NCI-H128 (cell line): ENCODE data around the gene LHFPL2.
A peak's percentile ranks its signal among the peaks of the same experiment; 100 is the strongest.

ENCODE experiments used
- DNase-seq: peaks from one replicate; lab custom pipeline; 2025; ENCODE audit not compliant: unreplicated experiment; lab: John Stamatoyannopoulos, UW

LHFPL2 gene

DNA sequence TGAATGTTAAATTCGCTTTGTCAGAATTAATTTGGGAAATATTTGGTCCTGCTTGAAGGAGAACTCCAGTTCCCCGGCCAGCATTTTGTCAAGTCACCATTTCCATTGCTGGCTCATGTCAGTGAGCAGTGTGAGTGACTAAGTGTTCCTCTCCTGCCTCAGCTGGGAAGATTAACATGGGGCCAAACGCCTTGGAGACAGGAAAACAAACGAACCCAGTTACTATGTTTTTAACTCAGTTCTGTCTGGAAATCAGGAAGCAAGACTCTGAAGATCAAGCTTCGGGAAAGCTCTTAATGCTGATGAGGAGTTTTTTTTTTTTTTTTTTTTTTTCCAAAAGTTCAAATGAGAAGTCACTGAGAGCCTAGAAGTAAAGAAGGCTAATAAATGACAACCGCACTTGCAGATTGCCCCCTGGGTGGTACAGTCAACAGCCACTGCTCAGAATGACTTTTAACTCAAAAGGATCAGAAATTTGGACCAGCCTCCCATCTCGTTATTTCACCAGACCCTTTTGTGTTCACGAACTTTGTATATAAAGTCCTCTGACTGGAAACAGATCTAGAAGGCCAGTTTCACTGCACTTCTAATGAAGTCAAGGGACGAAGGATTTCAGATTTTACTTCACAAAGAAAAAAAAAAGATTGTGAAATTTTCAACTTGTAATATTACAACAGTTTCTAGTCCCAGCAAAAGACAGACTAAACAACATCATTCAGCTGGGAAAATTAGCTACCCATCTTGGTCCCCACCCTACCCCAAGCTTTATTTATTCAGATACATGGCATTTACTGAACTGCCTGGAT is 121.3 kb downstream of the LHFPL2 start:
- DNase-seq = no peak

DNA sequence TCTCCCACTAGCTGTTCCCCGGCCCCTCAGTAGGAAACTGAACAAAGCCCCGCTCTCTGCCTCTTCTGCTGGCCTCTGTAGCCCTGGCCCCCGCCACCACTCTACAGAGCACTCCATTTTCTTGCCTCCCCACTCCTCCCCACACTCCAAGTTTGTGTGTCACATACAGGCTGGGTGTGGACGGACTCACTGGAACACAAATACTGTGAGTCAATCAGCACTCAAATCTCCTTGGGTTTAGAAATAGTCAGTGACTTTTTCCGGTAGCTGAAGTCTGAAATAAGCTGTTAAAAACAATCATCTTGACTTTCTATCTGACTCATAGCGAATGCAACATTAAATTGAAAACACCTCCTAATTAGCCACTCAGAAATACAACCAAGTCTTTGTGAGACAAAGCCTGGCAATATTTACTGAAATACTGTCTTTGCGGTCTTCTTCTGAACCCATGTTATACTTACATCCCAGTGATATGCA is 122.5 kb downstream of the LHFPL2 start:
- DNase-seq = no peak

DNA sequence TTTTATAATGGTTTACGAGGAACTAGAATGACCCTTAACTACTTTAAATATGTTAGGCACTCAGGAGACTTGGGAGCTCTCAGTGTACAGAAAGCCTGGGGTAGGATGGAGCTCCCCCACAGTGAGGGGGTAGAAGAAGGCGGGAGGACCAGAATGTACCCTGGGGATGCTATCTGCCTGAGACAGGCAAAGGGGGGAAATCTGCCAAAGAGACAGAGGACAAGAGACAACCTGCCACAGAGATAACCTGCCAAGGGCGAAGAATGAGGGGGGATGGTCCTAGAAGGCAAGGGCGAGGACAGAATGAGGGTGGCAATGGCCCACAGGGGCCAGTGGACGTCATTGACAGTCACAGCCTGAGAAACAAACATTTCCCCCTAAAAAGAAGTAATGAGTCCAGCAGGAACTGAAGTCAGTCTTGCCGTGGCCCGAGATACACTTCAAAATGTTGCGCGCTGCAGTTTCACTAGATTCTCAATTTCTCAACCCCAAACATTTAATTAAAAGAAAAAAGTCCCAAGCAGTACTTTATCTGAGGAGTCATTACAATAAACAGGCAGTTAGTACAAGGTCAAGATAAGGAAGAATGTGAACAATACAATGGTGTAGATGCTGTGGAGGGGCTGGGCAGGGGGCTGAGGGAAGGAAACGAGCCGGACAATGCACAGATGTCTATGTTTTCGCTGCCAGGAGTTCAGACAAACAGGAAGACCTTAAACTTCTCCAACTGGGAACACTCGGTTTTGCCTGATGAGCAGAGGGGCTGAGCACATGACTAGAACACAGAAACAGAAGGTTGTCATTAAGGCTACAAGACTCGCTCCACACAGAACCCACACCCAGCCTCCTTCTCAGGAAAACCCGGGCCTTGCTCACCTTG is 125.0 kb downstream of the LHFPL2 start:
- no peak for DNase-seq

DNA sequence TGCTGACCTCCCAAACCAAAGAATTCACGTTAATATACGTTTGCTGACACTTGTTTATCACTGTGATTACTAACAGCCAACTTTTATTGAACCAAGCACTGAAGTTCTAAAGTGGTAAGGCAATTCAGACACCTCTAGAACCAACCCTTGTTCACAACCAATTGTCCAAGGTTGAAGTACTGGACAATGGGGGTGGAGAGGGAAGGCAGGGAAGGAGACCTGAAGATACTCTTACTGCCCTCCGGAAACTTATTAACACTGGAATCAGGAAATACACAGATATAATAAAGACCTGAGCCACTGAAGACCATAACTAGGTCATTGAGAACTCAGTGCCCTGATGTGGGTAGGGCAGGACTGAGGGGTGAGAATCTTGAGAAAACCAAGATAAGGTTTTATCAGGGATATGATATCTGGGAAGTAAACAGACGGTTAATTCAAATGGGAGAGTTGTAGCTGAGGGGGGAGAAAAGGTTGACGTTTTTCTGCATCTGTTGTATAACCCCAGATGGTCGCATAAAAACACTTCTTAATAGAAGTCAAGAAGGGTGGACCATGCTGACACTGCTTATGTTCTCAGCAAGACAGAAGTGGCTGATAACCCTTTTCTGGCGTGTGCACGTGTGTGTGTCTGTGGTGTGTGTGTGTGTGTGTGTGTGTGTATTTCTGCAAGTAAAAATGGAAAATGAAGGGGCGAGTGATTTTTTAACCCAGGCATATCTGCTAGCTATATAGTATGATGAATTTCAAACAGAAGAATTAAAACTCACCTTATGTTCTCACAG is 125.9 kb downstream of the LHFPL2 start:
- no peak for DNase-seq

DNA sequence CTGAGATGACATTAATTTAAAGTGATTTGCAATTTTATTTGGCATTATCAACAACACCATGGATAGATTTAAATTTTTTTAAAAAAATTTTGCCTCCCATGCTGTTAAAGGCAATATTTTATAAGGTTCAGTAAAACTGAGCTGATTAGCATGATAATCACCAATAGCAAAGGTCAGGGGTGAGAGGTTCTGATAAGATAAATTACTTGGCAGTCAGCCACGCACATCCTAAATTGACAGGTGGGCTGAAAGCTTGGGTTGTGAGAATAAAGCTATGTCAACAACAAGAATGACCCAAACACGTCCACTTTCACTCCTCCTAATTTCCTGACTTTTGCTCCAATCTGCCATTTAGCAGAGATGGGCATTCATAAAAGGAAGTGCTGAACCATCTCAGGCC is 127.1 kb downstream of the LHFPL2 start:
- no peak for DNase-seq

DNA sequence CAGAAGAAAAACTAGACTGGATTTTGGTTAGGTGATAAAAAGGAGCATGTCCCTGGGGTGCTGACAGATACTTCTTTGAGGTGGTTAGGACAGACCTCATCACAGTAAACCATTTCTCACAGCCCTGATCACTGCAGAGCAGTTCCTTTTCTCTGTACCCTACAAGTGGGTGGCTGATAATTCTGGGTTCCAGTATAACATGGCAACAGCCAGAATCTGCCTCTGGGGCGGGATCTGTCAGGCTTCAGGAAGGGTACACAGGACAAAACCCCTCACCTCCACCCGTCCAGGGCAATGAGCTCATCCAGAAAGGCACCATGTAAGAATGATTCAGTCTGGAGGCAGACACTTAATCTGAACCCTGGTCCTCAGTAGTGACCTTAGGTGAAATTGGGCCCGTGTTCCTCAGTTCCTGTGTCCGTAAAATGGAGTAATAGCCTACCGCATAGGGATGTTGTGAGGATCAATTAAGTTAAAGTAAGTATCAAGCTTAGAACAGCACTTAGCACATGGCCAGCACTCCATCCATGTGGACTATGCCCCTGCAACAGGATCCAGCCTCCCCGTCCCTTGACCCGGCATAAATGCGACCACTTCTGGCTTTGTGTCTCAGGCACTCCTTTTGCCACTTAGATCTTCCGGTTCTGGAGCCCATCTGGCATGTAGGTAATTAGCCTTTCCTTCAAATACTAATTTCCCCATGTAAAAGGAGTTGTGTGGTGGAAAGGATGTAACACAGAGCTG is 129.2 kb downstream of the LHFPL2 start:
- DNase-seq = no peak

DNA sequence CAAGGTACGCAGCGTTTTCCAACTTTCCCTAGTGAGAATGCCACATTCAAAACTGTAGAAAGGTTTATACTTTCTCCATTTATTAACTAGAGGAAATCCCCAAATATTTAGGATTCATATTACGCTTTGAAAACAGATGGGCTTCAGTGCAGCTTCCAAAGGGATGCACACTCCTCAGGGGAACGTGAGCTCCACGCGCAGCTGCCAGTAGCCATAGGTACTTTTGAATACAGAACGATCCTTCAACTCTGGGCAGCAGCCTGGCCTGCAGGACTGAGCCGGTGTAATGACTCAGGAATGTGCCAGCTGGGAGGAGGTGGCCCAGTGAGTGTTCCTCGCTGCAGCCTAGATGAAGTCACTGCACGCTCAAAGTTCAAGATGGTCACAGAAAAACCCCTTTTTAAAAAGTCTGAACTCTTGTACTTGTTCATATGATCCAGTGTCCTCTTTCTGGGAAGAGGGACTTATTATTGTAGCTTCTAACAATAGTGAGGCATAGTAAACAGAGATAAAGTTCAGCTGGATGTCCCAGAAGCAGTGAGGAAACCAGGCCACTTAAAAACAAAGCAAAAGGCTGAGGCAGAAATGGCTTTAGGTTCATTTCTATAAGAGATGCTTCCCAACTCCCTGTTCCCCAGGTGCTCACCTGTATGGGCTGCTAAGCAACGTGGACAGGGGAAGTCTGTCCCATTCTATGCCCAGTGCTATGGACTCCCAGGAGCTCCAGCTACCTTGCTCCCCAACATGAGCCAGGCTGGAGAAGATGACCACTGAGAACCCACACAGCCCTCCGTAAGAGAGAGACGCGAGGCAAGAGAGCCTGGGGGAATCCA is 130.0 kb downstream of the LHFPL2 start:
- no peak for DNase-seq

DNA sequence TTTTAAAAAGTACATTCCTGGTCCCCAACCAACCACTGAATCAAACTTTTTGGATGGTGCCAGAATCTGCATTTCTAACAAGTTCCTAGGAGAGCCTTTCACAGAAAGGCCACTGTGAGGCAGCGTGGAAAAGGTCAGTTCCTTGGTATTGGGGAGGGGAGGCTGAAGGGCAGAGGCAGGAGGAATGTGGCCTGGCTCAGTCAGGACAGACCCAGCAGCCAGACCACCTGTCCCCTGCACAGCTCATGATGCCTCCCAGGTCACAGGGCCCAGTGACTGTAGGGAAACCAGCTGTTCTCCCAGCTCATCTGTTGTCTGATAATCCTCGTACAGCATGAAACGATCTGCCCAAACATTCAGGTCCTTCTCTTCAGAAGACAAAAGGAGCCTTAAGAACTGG is 132.9 kb downstream of the LHFPL2 start:
- DNase-seq = no peak

DNA sequence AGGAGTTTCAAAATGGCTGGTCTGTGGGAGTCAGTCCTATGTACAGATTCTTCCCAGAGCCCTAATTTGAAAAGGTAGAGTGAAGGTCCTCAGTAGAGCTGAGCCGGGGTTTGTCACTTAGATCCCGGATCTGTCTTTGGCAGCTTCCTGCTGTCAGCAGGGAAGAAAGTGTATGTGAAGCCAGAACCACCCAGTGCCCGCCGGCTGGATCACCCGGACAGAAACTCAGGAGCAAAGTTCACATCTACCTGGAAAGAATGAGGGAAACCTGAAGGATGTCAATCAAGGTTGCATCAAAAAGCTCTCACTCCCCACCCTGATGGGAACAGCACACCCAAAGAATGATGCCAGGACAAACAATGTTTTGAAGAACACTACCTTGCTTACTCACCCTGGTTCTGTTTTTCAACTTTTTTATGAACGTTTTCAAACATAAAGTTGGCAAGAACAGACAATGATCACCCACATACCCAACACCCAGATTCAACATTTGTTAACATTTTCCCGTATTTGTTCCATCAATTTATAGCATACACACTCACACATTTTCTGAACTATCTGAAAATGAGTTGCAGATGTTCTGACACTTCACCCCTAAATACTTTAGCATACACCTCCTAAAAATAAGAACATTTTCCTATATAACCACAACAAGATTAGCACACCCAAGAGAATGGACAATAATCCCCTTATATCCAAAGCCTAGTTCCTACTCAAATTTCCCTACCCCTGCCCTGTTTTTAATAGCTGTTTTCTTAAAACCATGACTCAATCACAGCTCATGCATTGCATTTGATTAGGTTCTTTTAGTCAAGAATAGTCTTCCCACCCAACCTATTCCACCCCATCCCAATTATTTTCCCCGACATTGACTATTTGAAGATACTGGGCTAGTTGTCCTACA is 133.9 kb downstream of the LHFPL2 start:
- no peak for DNase-seq

DNA sequence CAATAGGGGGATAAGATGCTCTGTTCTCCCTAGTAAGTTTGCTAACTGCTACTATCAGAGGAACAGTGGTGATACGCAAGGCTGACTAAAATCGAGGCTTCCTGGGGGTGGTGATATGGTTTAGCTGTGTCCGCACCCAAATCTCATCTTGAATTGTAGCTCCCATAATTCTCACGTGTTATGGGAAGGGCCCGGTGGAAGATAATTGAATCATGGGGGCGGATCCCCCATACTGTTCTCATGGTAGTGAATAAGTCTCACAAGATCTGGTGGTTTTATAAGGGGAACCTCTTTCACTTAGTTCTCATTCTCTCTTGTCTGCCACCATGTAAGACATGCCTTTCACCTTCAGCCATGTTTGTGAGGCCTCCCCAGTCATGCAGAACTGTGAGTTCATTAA is 135.1 kb downstream of the LHFPL2 start:
- no peak for DNase-seq

DNA sequence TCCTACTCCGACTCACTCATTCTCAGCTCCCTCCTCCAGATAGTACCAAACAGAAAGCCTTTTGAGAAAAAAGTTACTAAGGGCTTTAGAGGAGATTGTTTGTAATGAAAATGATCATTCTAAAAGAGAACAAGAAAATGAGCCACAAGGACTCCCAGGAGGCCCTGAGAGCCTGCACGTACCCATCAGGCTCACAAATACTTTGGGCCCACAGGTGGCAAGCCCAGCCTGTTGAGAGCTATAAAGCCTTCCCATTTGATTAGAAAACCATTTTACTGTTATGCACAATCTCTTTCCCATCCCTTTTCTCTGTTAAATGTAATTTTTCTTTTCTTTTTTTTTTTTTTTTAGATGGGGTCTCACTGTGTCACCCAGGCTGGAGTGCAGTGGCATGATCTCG is 136.1 kb downstream of the LHFPL2 start:
- DNase-seq = no peak

DNA sequence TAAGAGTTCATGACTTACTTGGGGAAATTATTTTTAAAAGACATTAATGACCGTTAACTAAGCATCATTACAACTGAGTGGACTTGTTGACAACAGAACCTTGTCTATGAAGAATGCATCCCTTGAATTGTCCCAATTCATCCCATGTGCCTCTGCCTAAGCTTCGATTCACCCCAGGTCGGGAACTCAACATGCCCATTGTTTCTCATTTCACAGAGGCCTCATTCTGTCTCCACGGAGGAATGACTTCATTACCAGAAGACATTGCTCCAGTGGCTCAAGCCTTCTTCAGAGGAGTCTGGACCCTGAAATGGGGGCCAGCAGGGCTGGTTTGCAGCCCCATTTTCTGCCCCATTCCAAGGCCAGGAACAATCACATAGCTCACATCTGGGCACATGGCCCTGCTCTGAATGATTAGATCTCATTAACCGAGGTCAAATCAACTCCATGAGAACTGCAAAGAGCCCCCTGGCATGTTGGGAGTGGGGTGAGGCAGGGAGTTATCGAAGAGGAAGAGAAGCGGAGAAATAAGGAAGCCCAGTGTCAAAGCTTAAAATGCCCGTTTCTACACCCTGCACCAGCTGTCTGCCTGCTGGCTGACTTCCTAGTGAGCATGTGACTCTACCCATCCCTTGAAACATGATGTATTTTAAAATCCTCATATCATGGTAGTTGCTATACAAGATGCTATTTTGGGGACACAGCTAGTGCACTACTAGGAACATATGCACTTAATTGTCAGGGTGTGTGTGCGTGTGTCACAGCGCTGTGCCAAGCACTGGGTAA is 137.3 kb downstream of the LHFPL2 start:
- DNase-seq = no peak

DNA sequence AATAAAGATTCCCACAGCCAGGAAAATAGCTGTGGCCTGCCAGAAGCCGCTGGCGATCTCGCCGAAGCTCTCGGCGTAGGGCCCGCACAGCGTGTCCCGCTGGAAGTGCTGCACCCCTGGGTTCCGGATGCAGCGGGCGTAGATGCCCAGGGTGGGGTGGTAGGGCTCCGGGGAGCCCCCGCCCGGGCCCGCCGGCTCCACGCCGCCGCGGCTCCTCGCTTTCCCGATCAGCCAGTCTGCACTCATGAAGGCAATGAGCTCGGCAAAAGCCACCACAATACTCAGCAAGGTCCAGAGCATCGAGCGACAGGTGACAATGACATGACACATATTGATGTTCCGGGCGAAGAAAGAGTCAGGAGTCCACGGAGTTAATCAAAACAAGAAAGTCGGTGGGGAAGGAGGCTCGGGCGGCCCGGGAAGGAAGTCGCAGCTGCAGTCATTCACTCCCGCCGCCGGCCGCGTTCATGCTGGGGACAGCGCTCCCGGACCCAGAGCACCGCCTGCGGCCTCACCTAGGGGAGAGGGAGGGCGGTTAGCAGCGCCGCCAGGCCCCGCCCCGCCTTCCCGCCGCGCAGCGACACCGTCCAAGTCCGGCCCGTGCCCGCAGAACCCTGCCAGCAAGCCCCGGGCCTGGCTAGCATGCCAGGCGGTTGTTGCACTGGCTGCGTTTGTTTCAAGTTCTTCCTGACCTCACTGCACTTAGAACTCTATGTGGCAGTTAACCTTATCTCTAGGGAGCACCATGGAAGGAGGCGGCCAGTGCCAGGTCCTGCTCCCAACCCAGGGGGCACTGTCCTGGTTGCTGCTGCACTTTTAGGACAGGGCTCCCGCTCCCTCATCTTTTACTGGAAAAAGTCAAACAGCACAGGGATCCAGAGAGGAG is 138.4 kb downstream of the LHFPL2 start:
- no peak for DNase-seq

DNA sequence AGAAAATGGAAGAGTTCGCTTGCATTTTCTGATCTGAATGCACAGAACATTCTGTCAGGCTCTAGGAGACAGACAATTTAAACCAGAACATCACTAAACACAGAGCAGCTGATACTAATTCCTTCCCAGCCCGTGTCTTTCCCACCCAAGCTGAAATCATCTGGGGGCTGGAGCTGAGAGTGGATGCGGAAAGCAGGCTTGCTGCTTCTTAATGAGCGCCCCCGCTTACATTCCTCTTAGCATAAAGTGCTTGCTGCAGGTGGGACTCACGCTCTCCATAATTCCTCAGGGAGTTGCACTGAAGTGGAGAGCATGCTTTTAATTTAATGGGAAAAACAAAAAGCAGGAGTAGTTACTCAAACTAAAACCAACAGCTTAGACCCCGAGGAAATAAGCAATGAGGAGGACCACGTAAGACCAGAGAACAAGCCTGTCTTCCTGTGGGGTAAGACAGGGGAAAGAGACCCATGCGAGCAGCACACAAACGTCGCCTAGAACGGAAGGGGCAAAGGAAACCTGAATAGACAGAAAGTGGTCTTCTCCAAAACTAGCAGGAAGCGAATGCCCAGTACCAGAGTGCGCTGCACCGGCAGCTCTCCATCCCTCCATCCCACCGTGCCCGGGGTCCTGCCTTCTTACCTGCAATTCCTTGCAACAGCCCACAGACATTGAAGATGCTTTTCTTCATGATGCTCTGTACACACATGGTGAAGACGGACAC is 139.3 kb downstream of the LHFPL2 start:
- DNase-seq = peak; percentile 41

DNA sequence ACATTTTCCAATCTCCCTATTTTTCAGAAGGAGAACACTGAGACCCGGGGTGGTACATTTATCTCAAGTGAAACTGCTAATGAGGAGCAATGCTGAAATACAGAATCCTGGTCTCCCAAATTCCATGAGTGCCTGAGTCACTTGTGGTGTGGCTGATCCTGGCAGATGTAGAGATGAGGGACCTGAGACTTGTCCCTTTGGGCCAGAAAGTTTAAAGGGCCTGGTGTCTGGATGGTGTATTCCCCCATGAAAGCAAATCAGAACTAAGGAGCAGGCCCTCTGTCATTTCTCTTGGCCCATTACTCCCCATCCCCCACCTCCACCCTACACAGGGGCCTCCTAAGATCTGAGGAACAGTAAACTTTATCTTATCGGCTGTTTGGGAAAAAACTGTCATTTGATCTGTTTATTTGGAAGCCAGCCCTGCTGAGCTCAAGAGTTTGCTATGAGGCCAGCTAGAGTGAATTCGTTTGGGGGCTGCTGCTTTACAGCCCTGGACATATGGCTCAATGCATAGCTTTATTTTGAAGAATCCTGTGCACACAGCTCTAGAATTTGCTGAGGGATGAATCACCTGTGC is 140.3 kb downstream of the LHFPL2 start:
- DNase-seq = no peak

DNA sequence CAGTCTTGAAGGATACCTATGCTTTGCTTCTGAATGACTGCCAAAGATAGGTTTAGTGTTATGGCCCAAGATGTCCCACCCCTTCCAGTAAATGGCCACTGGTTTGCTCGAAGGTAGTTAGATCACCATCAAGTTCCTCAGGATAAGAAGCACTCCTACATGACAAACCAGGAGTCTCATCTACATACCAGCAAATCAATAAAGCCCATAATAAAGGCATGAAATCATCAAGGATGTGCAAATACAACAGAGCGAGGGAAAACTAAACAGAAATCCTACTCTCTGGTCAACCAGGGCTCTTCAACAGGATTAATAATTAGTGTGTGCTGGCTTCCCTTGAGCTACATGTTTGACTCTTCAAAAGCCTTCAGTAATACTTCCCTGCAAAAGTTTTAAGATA is 141.0 kb downstream of the LHFPL2 start:
- DNase-seq = no peak
